Measurements from ENCODE around the gene RGS3.
A peak's percentile ranks its signal among the peaks of the same experiment; 100 is the strongest.

The RGS3 gene

GRCh38 chr9:113608082-113608685 lies 144.7 kb downstream of the RGS3 start:
- DNase-seq, result no peak

- DNase-seq, result no peak
Observed at GRCh38 chr9:113609562-113610318, 146.2 kb downstream of the RGS3 start.

GRCh38 chr9:113611461-113612215 lies 148.1 kb downstream of the RGS3 start:
- DNase-seq, result no peak

GRCh38 chr9:113612216-113612747 lies 148.8 kb downstream of the RGS3 start:
- DNase-seq, result no peak

- DNase-seq, result no peak
Observed at GRCh38 chr9:113612828-113613227, 149.3 kb downstream of the RGS3 start.

GRCh38 chr9:113613815-113614413 lies 150.4 kb downstream of the RGS3 start:
- DNase-seq, result no peak

- no peak for DNase-seq
Observed at GRCh38 chr9:113614843-113615648, 151.5 kb downstream of the RGS3 start.

- DNase-seq, result no peak
Observed at GRCh38 chr9:113616116-113616515, 152.6 kb downstream of the RGS3 start.

- DNase-seq, result no peak
Observed at GRCh38 chr9:113616621-113617496, 153.3 kb downstream of the RGS3 start.

- DNase-seq, result no peak
Observed at GRCh38 chr9:113617550-113617949, 154.0 kb downstream of the RGS3 start.

- no peak for DNase-seq
Observed at GRCh38 chr9:113618836-113619490, 155.4 kb downstream of the RGS3 start.

GRCh38 chr9:113619491-113620376 lies 156.2 kb downstream of the RGS3 start:
- no peak for DNase-seq

GRCh38 chr9:113620377-113621161 lies 157.0 kb downstream of the RGS3 start:
- no peak for DNase-seq

- DNase-seq, result no peak
Observed at GRCh38 chr9:113621309-113621791, 157.8 kb downstream of the RGS3 start.

- no peak for DNase-seq
Observed at GRCh38 chr9:113621980-113622379, 158.5 kb downstream of the RGS3 start.

GRCh38 chr9:113622600-113623400 lies 159.3 kb downstream of the RGS3 start:
- peak; percentile 28 for DNase-seq

- no peak for DNase-seq
Observed at GRCh38 chr9:113623851-113624485, 160.4 kb downstream of the RGS3 start.

All from stimulated activated CD4-positive, alpha-beta T cell treated with anti-CD3 and anti-CD28 coated beads, Interleukin-12 subunit alpha, Interleukin-12 subunit beta, amount 100 ng/mL, for 4 hours (primary cell).